Measurements from ENCODE around the gene TNF.

TNF gene

GRCh38 chr6:31567531-31568370 is 7.6 kb upstream of the TNF start:
- H3K36me3 ChIP-seq (ENCODE audit: insufficient read depth) = no peaks in the 10 kb centered on the region
- H3K27ac ChIP-seq = peak overlapping the region; percentile 21; the same call in 1 of the 2 replicates
- H2AFZ ChIP-seq (ENCODE audit: low read depth) = no peak overlapping the region
- H3K4me2 ChIP-seq = peak overlapping the region; percentile 69
- H3K79me2 ChIP-seq (ENCODE audit: insufficient read depth, low read depth) = no peaks in the 10 kb centered on the region
- H3K27me3 ChIP-seq (ENCODE audit: insufficient read depth, low read depth) = peaks cover 45% of the 10 kb centered on the region
- TF ChIP-seq, protein P1, sequence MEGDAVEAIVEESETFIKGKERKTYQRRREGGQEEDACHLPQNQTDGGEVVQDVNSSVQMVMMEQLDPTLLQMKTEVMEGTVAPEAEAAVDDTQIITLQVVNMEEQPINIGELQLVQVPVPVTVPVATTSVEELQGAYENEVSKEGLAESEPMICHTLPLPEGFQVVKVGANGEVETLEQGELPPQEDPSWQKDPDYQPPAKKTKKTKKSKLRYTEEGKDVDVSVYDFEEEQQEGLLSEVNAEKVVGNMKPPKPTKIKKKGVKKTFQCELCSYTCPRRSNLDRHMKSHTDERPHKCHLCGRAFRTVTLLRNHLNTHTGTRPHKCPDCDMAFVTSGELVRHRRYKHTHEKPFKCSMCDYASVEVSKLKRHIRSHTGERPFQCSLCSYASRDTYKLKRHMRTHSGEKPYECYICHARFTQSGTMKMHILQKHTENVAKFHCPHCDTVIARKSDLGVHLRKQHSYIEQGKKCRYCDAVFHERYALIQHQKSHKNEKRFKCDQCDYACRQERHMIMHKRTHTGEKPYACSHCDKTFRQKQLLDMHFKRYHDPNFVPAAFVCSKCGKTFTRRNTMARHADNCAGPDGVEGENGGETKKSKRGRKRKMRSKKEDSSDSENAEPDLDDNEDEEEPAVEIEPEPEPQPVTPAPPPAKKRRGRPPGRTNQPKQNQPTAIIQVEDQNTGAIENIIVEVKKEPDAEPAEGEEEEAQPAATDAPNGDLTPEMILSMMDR (conservative IDR thresholded peaks at IDR 0.05; ENCODE audit: low read depth, low read length) = no peak
- no peak overlapping the region for H3K4me3 ChIP-seq (IDR thresholded peaks at IDR 0.05; ENCODE audit: insufficient read depth, low read depth, low read length)
- no peak overlapping the region for H3K9ac ChIP-seq
- H3K4me1 ChIP-seq (ENCODE audit: low read depth, poor library complexity, severe bottlenecking) = peaks cover 54% of the 10 kb centered on the region
- H4K20me1 ChIP-seq (ENCODE audit: insufficient read depth) = no peaks in the 10 kb centered on the region

DNA sequence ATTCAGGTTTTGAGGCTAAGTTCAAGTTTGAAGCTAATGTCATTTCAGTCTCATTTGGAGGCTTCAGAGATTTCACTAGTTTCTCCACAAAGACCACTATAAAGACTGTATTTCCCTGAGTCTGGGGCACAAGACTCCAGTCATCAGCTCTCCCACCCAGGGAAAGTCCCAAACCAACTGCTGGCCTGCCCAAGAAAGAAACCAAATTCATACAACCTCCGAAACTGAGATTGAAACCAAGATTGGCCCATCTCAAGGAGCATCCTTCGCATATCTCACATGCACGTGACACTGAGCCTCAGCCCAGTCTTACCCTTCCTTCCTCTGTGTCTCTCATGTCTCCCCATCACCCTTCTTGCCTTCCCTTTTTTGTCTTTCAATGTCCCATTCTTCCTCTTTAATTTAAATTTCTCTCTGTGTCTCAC is 6.8 kb upstream of the TNF start:
- Histone ChIP-seq H3K27ac (peak overlapping the region; percentile 21; the same call in 1 of the 2 replicates), H3K4me2 (peak overlapping the region; percentile 86), H3K4me3 (IDR thresholded peaks at IDR 0.05; ENCODE audit: insufficient read depth, low read depth, low read length) (no peak overlapping the region), H3K4me1 (ENCODE audit: low read depth, poor library complexity, severe bottlenecking) (peaks cover 54% of the 10 kb centered on the region), H2AFZ (ENCODE audit: low read depth) (no peak overlapping the region), H3K36me3 (ENCODE audit: insufficient read depth) (no peaks in the 10 kb centered on the region), H3K27me3 (ENCODE audit: insufficient read depth, low read depth) (peaks cover 44% of the 10 kb centered on the region), H4K20me1 (ENCODE audit: insufficient read depth) (no peaks in the 10 kb centered on the region), H3K9ac (no peak overlapping the region), H3K79me2 (ENCODE audit: insufficient read depth, low read depth) (no peaks in the 10 kb centered on the region)
- TF ChIP-seq, protein P1 (conservative IDR thresholded peaks at IDR 0.05; ENCODE audit: low read depth, low read length) = no peak

GRCh38 chr6:31569861-31570536 is 5.4 kb upstream of the TNF start:
- no peak overlapping the region for H3K4me3 ChIP-seq (IDR thresholded peaks at IDR 0.05; ENCODE audit: insufficient read depth, low read depth, low read length)
- H3K36me3 ChIP-seq (ENCODE audit: insufficient read depth) = no peaks in the 10 kb centered on the region
- TF ChIP-seq, protein P1 (conservative IDR thresholded peaks at IDR 0.05; ENCODE audit: low read depth, low read length) = no peak
- no peak overlapping the region for H3K27ac ChIP-seq
- no peak overlapping the region for H3K9ac ChIP-seq
- no peaks in the 10 kb centered on the region for H4K20me1 ChIP-seq (ENCODE audit: insufficient read depth)
- no peak overlapping the region for H2AFZ ChIP-seq (ENCODE audit: low read depth)
- H3K4me2 ChIP-seq = no peak overlapping the region
- peaks cover 53% of the 10 kb centered on the region for H3K27me3 ChIP-seq (ENCODE audit: insufficient read depth, low read depth)
- H3K79me2 ChIP-seq (ENCODE audit: insufficient read depth, low read depth) = no peaks in the 10 kb centered on the region
- peaks cover 54% of the 10 kb centered on the region for H3K4me1 ChIP-seq (ENCODE audit: low read depth, poor library complexity, severe bottlenecking)

- no peak within 1 kb of the TSS for H3K4me3 ChIP-seq (IDR thresholded peaks at IDR 0.05; ENCODE audit: insufficient read depth, low read depth, low read length)
- H3K27ac ChIP-seq = no peak within 1 kb of the TSS
- no peak within 1 kb of the TSS for H3K9ac ChIP-seq
- TF ChIP-seq, protein P1 (conservative IDR thresholded peaks at IDR 0.05; ENCODE audit: low read depth, low read length) = no peak
- no peaks in the 10 kb centered on the region for H3K36me3 ChIP-seq (ENCODE audit: insufficient read depth)
- peaks cover 47% of the 10 kb centered on the region for H3K4me1 ChIP-seq (ENCODE audit: low read depth, poor library complexity, severe bottlenecking)
- H3K27me3 ChIP-seq (ENCODE audit: insufficient read depth, low read depth) = peaks cover 43% of the 10 kb centered on the region
- H2AFZ ChIP-seq (ENCODE audit: low read depth) = no peak within 1 kb of the TSS
- no peaks in the 10 kb centered on the region for H3K79me2 ChIP-seq (ENCODE audit: insufficient read depth, low read depth)
- no peak within 1 kb of the TSS for H3K4me2 ChIP-seq
- no peaks in the 10 kb centered on the region for H4K20me1 ChIP-seq (ENCODE audit: insufficient read depth)
Measured at GRCh38 chr6:31572041-31572911, 3.1 kb upstream of the TNF start, which contains the start of gene LTA. Gene LTA (plus strand): TSS chr6:31572289. CDS start chr6:31572743, 454 bp downstream.
